A549 (cell line): Measurements from ENCODE around the gene GTPBP1.

Source experiments
- CTCF ChIP-seq: fragments of >200 bp; sonication (Bioruptor Twin); formaldehyde crosslinking; IDR thresholded peaks from 3 replicates; pipeline ENCODE4 v1.5.1; 2016
- ELK1 ChIP-seq: fragments of 150-350 bp; IDR thresholded peaks from 2 replicates; pipeline ENCODE4 v1.6.1; 2014; ENCODE audit warnings: low read depth, mild to moderate bottlenecking, low read length
- EP300 ChIP-seq, 2 experiments: fragments of >200 bp; sonication (Bioruptor Twin); formaldehyde crosslinking; IDR thresholded peaks; 2 replicates in 1 of 2; 3 replicates in 1 of 2; pipeline ENCODE4 v1.6.1; 2016 to 2017
- POLR2A ChIP-seq: IDR thresholded peaks from 2 replicates; pipeline ENCODE4 v1.6.1; 2012; ENCODE audit warnings: mild to moderate bottlenecking, low read length
- POLR2AphosphoS2 ChIP-seq: conservative IDR thresholded peaks from 2 replicates; pipeline ENCODE4 v1.6.1; 2012; ENCODE audit warnings: low read length, improper control_type of control experiment, inconsistent platforms
- RAD21 ChIP-seq, 2 experiments: fragments of >200 bp in 1 of 2; sonication (Bioruptor Twin) in 1 of 2; formaldehyde crosslinking in 1 of 2; IDR thresholded peaks in 1 of 2; conservative IDR thresholded peaks in 1 of 2; 2 replicates in 1 of 2; 3 replicates in 1 of 2; pipeline ENCODE4 v1.6.1; 2012 to 2018; ENCODE audit warnings: inconsistent platforms in 1 of 2
- REST ChIP-seq: fragments of 200-600 bp; sonication (generic); IDR thresholded peaks from 2 replicates; pipeline ENCODE4 v1.6.1; 2016; ENCODE audit warnings: antibody characterized with exemption, mild to moderate bottlenecking, moderate library complexity
- RFX5 ChIP-seq: fragments of 450-650 bp; IDR thresholded peaks from 2 replicates; pipeline ENCODE4 v1.7.1; 2014; ENCODE audit warnings: antibody characterized with exemption, mild to moderate bottlenecking, moderate library complexity
- TF ChIP-seq, protein P1 (sequence below): IDR thresholded peaks from 2 replicates; pipeline ENCODE4 v1.6.1; 2012
- TF ChIP-seq, protein P2 (sequence below): fragments of 250-450 bp; sonication (Bioruptor Pico); IDR thresholded peaks from 2 replicates; pipeline ENCODE4 v1.5.0; 2021; ENCODE audit warnings: mild to moderate bottlenecking, moderate library complexity, borderline replicate concordance

GRCh38 chr22:38675833-38676232 lies 29.9 kb upstream of the GTPBP1 start:
- TF ChIP-seq, protein P1, sequence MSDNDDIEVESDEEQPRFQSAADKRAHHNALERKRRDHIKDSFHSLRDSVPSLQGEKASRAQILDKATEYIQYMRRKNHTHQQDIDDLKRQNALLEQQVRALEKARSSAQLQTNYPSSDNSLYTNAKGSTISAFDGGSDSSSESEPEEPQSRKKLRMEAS, result no peak
- TF ChIP-seq REST, result no peak
- no peak for TF ChIP-seq RFX5
- TF ChIP-seq RAD21 (conservative IDR thresholded peaks at IDR 0.05 in 1 of 2, IDR thresholded peaks at IDR 0.05 in 1 of 2), result no peak
- TF ChIP-seq POLR2AphosphoS2, result no peak
- TF ChIP-seq CTCF, result no peak
- TF ChIP-seq POLR2A, result no peak
- TF ChIP-seq ELK1, result no peak
- TF ChIP-seq EP300 (IDR thresholded peaks at IDR 0.05), result no peak
- TF ChIP-seq, protein P2, sequence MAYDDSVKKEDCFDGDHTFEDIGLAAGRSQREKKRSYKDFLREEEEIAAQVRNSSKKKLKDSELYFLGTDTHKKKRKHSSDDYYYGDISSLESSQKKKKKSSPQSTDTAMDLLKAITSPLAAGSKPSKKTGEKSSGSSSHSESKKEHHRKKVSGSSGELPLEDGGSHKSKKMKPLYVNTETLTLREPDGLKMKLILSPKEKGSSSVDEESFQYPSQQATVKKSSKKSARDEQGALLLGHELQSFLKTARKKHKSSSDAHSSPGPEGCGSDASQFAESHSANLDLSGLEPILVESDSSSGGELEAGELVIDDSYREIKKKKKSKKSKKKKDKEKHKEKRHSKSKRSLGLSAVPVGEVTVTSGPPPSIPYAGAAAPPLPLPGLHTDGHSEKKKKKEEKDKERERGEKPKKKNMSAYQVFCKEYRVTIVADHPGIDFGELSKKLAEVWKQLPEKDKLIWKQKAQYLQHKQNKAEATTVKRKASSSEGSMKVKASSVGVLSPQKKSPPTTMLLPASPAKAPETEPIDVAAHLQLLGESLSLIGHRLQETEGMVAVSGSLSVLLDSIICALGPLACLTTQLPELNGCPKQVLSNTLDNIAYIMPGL (CRISPR knock-in tag), result no peak
